Coronary artery (tissue), 2 donors: Measurements from ENCODE around the gene C8B.

Experiments used
- DNase-seq: peaks from one replicate; pipeline ENCODE4 v3.0.0-alpha.2; 2017; ENCODE audit warnings: low spot score
- H3K27ac ChIP-seq, 2 donors: fragments of 200-600 bp; sonication (generic); one replicate each; pipeline ENCODE4 v1.5.1; 2016 to 2019
- H3K4me3 ChIP-seq: fragments of 200-600 bp; sonication (generic); 2 replicates; pipeline ENCODE4 v1.5.1; 2016; ENCODE audit warnings: mild to moderate bottlenecking, moderate library complexity
- CTCF ChIP-seq: fragments of 200-600 bp; sonication (generic); IDR thresholded peaks from one replicate; pipeline ENCODE4 v1.5.1; 2019; ENCODE audit warnings: antibody characterized with exemption

Gene C8B

GRCh38 chr1:56920591-56921001 lies 45.2 kb downstream of the C8B start:
- DNase-seq, result no peak
- Histone ChIP-seq H3K4me3 (no peak overlapping the region), H3K27ac (no peak overlapping the region)
- no peak for TF ChIP-seq CTCF

- no peak overlapping the region for H3K4me3 ChIP-seq
- TF ChIP-seq CTCF, result no peak
- no peak for DNase-seq
- H3K27ac ChIP-seq, result no peak overlapping the region
Measured at GRCh38 chr1:56917356-56917755, 48.5 kb downstream of the C8B start.

DNA sequence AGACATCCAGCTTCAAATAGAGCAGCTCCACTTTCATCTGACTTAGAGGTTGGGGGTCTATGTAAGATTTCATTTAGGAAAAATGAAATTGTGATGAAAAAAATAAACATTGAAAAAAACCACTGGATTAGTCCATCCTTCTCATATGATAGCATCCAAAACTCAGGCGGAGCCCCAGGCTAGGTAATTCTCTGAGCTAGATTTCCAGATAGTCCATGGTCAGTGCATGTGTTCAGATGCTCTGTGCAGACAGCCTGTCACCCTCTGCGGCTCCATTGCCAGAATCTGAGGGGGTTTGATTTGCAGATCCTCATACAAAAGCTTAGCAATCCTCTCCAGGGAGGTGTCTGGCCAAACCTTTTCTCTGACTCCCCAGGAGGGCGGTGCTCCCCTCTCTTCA lies 49.2 kb downstream of the C8B start:
- TF ChIP-seq CTCF, result no peak
- DNase-seq, result no peak
- Histone ChIP-seq H3K27ac (no peak overlapping the region), H3K4me3 (no peak overlapping the region)

- Histone ChIP-seq H3K27ac (no peak overlapping the region), H3K4me3 (no peak overlapping the region)
- no peak for TF ChIP-seq CTCF
- no peak for DNase-seq
Measured at GRCh38 chr1:56915960-56916359, 49.9 kb downstream of the C8B start.

DNA sequence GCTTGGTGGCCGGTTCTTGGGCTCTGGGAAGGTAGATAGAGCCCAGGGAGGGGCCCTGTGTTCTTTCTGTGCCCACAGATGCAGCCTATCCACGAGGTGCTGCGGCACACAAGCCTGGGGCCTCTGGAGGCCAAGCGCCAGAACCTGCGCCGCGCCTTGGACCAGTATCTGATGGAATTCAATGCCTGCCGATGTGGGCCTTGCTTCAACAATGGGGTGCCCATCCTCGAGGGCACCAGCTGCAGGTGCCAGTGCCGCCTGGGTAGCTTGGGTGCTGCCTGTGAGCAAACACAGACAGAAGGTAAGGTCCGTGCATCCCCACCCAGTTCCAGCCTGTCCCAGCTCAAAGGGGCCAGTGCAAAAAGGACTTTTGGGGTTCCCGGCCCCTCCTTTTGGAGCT lies 53.5 kb downstream of the C8B start:
- no peak for TF ChIP-seq CTCF

DNA sequence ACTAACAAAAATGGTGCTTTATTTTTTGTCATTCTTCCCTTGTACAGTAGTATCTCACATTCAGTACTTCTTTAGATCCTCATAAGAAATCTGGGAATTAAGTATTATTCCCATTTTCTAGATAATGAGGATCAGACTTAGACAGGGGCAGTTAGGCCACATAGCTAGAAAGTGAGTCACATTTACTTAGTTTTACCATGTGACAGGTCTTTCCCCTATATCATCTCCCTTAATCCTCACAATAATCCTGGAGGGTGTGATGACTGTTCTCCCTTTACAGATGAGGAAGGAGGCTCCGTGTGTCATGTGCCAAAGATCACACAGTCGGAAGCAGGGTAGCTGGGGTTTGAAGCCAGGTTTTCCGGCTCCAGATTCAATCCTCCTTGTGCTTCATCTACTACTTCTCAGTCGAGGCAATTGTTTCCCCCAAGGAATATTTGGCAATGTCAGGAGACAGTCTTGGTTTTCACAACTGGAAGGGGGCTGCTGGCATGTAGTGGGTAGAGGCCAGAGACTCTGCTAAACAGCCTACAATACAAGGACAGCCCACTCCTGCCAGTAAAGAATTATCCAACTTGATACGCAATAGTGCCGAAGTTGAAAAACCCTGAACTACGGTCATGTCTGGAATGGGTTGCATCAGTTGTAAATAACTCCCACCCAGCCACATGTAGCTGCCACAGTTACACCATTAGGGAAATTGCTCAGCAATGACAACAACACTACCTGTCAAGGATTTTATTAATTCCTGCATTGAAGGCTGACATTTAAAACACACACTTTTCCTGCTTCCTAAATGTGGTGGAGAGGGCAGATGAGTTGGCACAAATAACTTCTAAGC lies 54.5 kb downstream of the C8B start:
- no peak for TF ChIP-seq CTCF
- no peak overlapping the region for H3K4me3 ChIP-seq
- no peak overlapping the region for H3K27ac ChIP-seq
- no peak for DNase-seq

More for the DNA sequence above, 53.5 kb downstream of the C8B start:
- no peak for DNase-seq
- no peak overlapping the region for H3K27ac ChIP-seq
- no peak overlapping the region for H3K4me3 ChIP-seq

- Histone ChIP-seq H3K27ac (no peak overlapping the region), H3K4me3 (no peak overlapping the region)
- DNase-seq, result no peak
- no peak for TF ChIP-seq CTCF
Measured at GRCh38 chr1:56910441-56910985, 55.3 kb downstream of the C8B start.
